Activated B cell treated with CpG ODN at 0.5 μM for 24 hours (primary cell): ENCODE measurements around the gene BICDL1. TPM values are rescaled to one million over a fixed set of nuclear protein-coding genes. Genes with fewer than 3 reads are reported as not detected.

Source experiments
- ATAC-seq: fragments of 200-7000 bp; cut with Tn5 transposase; one replicate; pipeline ENCODE4 v1.10.0; 2021; ENCODE audit warnings: low read depth, mild to moderate bottlenecking, moderate library complexity
- CTCF ChIA-PET: fragments of 350-600 bp; sonication (Branson Sonifier 250); formaldehyde crosslinking; loops from one replicate; lab custom pipeline; 2021; ENCODE audit warnings: antibody characterized with exemption; lab: Charles Lee
- POLR2A ChIA-PET: fragments of 350-600 bp; sonication (Branson Sonifier 250); formaldehyde crosslinking; loops from one replicate; lab custom pipeline; 2021; ENCODE audit warnings: antibody characterized with exemption; lab: Charles Lee
- DNase-seq: peaks from one replicate; pipeline ENCODE4 v3.0.0; 2022
- H3K27ac Mint-ChIP-seq: one replicate; pipeline ENCODE4 v1.8.0; 2020; ENCODE audit warnings: mixed read lengths
- H3K27me3 Mint-ChIP-seq: one replicate; pipeline ENCODE4 v1.8.0; 2021; ENCODE audit warnings: mixed read lengths
- H3K36me3 Mint-ChIP-seq: one replicate; pipeline ENCODE4 v1.8.0; 2021; ENCODE audit warnings: low read depth, mixed read lengths
- H3K4me1 Mint-ChIP-seq: one replicate; pipeline ENCODE4 v1.8.0; 2021; ENCODE audit warnings: mixed read lengths
- H3K4me3 Mint-ChIP-seq: one replicate; pipeline ENCODE4 v1.8.0; 2020; ENCODE audit warnings: mild to moderate bottlenecking, mixed read lengths
- H3K9me3 Mint-ChIP-seq: one replicate; pipeline ENCODE4 v1.8.0; 2020; ENCODE audit warnings: mixed read lengths
- CTCF ChIP-seq: fragments of 200-600 bp; IDR thresholded peaks from one replicate; pipeline ENCODE4 v1.8.0; 2022; ENCODE audit warnings: antibody characterized with exemption, mild to moderate bottlenecking
- intact Hi-C: fragments of 100-400 bp; cut with micrococcal nuclease; formaldehyde crosslinking; loops from one replicate; pipeline ENCODE4 v1.15.1; 2024
- total RNA-seq: library from RNA; stranded (reverse); gene quantifications from 2 replicates; pipeline ENCODE4 v1.2.3, GENCODE V29; 2022

The BICDL1 gene
- total RNA-seq, 1 donor from 2014 or later: 16.8 TPM

- ChIA-PET POLR2A (no interaction called here), CTCF (no interaction called here)
- Mint-ChIP-seq H3K9me3 (no peaks in the 10 kb centered on the region), H3K27ac (no peak overlapping the region), H3K4me1 (peaks cover 6% of the 10 kb centered on the region), H3K27me3 (no peaks in the 10 kb centered on the region), H3K4me3 (no peak overlapping the region), H3K36me3 (peaks cover 70% of the 10 kb centered on the region)
- no peak for ATAC-seq
- no peak for TF ChIP-seq CTCF
- intact Hi-C loops: no loop called here
- DNase-seq: no peak
These were observed 109.9 kb downstream of the BICDL1 start for GRCh38 chr12:120098756-120099470.

GRCh38 chr12:120099738-120100137 lies 110.7 kb downstream of the BICDL1 start:
- peaks cover 6% of the 10 kb centered on the region for H3K4me1 Mint-ChIP-seq
- H3K27ac Mint-ChIP-seq: no peak overlapping the region
- ChIA-PET POLR2A (interaction anchor here (0.8 kb wide), 1 partner anchor 11 kb away, joined by 3 read pairs; no protein-coding TSS in a partner anchor), CTCF (no interaction called here)
- no peak overlapping the region for H3K4me3 Mint-ChIP-seq
- H3K9me3 Mint-ChIP-seq: no peaks in the 10 kb centered on the region
- ATAC-seq: no peak
- intact Hi-C loops: no loop called here
- DNase-seq: no peak
- no peaks in the 10 kb centered on the region for H3K27me3 Mint-ChIP-seq
- H3K36me3 Mint-ChIP-seq: peaks cover 73% of the 10 kb centered on the region
- TF ChIP-seq CTCF: no peak

DNA sequence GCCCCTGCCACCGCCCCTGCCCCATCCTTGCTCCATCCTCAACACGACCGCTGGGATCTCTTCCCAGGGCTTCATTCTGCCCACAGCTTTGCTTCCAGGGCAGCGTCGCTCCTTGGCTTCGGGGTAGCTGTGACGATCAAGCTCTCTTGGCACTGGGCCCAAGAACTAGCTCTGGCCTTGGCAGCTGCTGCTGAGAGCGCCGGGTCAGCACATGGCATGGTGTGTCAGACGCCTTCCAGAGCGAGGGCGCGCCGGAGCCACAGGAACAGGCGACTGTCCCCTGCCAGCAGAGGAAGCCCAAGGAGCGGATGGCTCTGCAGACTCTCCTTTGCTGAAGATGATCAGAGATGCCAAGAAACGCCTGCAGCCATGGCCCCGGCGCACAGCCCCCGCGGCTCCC lies 111.6 kb downstream of the BICDL1 start:
- ATAC-seq: no peak
- ChIA-PET CTCF (no interaction called here), POLR2A (interaction anchor here (1.1 kb wide), 1 partner anchor 100 kb away, joined by 3 read pairs; the partner anchor contains the start of gene RPLP0)
- intact Hi-C loops: no loop called here
- Mint-ChIP-seq H3K27me3 (no peaks in the 10 kb centered on the region), H3K4me1 (peaks cover 6% of the 10 kb centered on the region), H3K27ac (no peak overlapping the region), H3K36me3 (peaks cover 79% of the 10 kb centered on the region), H3K4me3 (no peak overlapping the region), H3K9me3 (no peaks in the 10 kb centered on the region)
- DNase-seq: no peak
- no peak for TF ChIP-seq CTCF

GRCh38 chr12:120101182-120101581 lies 112.1 kb downstream of the BICDL1 start:
- Mint-ChIP-seq H3K9me3 (no peaks in the 10 kb centered on the region), H3K27ac (no peak overlapping the region), H3K4me1 (peaks cover 8% of the 10 kb centered on the region), H3K36me3 (peaks cover 79% of the 10 kb centered on the region), H3K4me3 (no peak overlapping the region), H3K27me3 (no peaks in the 10 kb centered on the region)
- CTCF ChIA-PET: no interaction called here
- intact Hi-C loops: no loop called here
- DNase-seq (no peak), ATAC-seq (no peak)
- TF ChIP-seq CTCF: no peak
- POLR2A ChIA-PET: interaction anchor here (1.1 kb wide), 1 partner anchor 99 kb away, joined by 3 read pairs; the partner anchor contains the start of gene RPLP0

GRCh38 chr12:120101617-120102016 lies 112.6 kb downstream of the BICDL1 start:
- Mint-ChIP-seq H3K27ac (no peak overlapping the region), H3K4me3 (no peak overlapping the region), H3K27me3 (no peaks in the 10 kb centered on the region), H3K36me3 (peaks cover 78% of the 10 kb centered on the region), H3K4me1 (peaks cover 8% of the 10 kb centered on the region), H3K9me3 (no peaks in the 10 kb centered on the region)
- ChIA-PET CTCF (no interaction called here), POLR2A (interaction anchor here (1.1 kb wide), 1 partner anchor 99 kb away, joined by 3 read pairs; the partner anchor contains the start of gene RPLP0)
- intact Hi-C loops: no loop called here
- DNase-seq (no peak), ATAC-seq (no peak)
- no peak for TF ChIP-seq CTCF
